GM13976 (cell line): ENCODE results near the gene LMF1.

Source experiments
- DNase-seq: peaks from one replicate; pipeline ENCODE4 v3.0.0; 2012; ENCODE audit warnings: low spot score
- in situ Hi-C: fragments of 300-500 bp; cut with MboI; formaldehyde crosslinking; loops from one replicate; pipeline ENCODE4 v1.12.0; 2022; ENCODE audit warnings: low sequenced_read_pairs, mixed read lengths, inconsistent platforms; ENCODE audit not compliant: unreplicated experiment
- TF ChIP-seq, protein P1 (sequence below): IDR thresholded peaks from 2 replicates; pipeline ENCODE4 v1.5.1; 2012; ENCODE audit warnings: borderline replicate concordance, mild to moderate bottlenecking; ENCODE audit not compliant: insufficient read depth; ENCODE audit errors: extremely low read depth, missing control alignments, control extremely low read depth

LMF1 gene

DNA sequence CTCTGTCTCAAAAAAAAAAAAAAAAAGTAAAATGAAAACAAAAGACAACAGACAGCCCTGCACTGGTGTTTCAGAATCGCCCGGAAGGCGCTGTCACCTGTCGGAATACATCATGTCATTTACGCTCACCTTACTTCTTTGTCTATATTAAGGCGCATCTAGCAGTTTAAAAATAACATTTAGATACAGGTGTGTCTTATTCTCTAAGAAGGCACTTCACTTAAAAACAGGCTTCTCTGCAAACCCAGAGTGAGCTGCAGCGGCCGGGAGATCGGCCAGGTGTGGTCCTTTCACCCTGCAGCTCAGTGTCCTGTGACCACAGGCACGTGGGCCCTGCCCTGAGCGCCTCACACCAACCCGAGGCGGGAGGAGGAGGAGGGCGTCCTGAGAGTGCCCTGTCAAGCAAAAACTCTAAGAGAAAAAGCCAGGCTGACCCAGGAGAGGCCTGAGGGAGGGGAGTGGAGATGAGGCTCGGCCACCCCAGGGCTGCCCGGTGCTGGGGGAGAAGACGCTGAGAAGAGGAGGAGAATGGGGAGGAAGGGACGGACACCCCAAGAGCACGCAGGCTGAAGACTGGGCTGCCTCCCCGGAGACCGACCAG is 3.3 kb upstream of the LMF1 start:
- no peak for DNase-seq
- TF ChIP-seq, protein P1, sequence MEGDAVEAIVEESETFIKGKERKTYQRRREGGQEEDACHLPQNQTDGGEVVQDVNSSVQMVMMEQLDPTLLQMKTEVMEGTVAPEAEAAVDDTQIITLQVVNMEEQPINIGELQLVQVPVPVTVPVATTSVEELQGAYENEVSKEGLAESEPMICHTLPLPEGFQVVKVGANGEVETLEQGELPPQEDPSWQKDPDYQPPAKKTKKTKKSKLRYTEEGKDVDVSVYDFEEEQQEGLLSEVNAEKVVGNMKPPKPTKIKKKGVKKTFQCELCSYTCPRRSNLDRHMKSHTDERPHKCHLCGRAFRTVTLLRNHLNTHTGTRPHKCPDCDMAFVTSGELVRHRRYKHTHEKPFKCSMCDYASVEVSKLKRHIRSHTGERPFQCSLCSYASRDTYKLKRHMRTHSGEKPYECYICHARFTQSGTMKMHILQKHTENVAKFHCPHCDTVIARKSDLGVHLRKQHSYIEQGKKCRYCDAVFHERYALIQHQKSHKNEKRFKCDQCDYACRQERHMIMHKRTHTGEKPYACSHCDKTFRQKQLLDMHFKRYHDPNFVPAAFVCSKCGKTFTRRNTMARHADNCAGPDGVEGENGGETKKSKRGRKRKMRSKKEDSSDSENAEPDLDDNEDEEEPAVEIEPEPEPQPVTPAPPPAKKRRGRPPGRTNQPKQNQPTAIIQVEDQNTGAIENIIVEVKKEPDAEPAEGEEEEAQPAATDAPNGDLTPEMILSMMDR, result no peak
- in situ Hi-C loops, result no loop called here

DNA sequence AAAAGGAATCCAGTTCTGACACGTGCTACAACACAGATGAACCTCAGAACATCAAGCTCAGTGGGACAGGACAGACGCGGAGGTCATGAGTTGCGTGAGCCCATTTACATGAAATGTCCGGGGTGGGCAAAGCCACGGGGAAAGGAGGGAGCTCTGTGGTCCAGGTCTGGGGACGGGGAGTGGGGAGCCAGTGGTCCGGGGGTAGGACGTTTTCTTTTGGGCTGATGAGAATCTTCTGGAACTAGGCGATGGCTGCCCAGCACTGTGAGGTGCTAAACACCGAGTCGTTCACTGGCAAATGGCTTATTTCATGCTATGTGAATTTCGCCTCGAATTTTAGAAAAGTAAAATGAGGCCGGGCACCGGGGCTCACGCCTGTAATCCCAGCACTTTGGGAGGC is 2.6 kb upstream of the LMF1 start:
- in situ Hi-C loops, result no loop called here
- TF ChIP-seq, protein P1, result no peak
- no peak for DNase-seq

DNA sequence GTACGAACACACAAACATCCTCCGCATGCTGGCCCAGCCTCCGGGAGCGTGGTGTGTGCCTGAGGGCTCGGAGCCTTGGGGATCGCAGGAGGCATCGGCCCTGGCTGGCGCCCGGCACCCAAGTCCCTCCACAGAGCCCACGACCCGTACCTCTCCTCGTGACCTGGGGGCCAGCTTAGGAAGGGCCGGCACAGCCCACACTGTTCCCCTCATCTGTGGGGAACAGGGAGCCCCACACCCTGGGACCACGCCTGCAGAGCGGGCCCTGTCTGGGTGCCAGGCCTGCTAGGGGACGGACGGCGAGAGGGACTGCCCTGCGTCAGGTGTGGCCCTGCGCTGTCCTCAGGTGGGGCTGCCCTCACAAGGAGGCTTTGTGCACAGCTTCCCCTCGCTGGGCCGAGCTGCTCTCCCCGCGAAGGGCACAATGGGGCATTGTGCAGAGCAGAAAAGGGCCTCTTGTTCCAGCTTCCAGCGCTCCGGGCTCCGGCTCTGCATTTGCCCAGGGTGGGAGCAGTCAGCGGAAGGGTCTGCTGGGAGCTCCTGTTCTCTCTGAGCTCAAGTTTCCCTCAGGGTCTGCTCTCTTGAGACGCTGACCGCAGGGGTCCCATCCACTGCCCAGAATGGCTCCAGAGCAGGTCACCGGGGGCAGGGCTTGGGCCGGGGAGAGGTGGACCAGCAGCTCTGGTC is 1.7 kb upstream of the LMF1 start:
- TF ChIP-seq, protein P1, result no peak
- DNase-seq, result no peak
- in situ Hi-C loops, result no loop called here

DNA sequence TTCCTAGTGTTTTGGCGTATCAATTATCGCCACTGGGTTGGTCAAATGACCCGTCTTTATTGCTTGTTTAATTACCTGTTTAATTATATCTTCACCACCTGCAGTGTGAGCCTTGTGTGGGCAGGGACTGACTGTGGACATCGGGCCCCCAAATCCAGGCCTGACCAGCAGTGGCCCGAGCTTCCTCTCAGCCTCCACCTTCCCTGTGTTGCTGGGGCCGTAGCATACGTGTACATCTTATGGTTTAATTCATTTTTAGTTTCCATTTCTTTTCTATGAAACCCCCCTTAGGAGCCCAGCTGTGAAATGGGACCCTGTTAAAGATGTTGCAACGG is 1.2 kb upstream of the LMF1 start:
- in situ Hi-C loops, result no loop called here
- TF ChIP-seq, protein P1, result no peak
- no peak for DNase-seq

DNA sequence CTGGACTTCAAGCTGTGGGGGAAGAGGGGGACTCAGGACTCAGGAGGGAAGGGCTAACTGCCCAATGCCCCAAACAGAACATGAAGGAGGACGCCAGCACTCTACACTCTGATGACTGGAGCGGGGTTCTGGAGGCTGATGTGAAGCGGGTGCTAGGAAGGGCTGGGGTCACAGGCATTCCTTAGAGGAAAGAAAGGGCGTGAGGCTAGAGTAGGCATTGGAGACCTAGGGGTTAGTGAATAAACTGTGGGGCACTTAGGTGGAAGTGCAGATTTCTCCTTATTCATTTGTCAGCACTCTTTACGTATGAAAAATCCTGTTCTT is 760 bp upstream of the LMF1 start:
- TF ChIP-seq, protein P1, result no peak
- in situ Hi-C loops, result no loop called here

DNA sequence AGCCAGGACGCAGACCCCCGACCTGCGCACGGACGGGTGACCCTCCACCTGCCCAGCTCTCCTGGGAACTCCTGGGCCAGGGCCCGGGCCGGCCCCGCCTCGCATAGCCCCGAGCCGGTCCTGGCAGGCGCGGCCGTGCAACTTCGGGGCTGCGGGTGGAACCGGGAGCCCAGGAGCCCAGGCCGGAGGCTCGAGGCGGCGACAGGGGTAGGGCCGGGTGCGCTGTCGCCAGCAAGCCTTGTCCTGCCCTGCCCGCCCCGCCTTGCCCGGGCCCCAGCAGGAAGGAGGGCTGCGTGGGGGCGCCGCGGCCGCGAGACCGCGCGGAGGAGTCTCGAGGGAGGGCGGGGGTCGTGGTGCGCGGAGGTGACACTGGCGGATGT is 408 bp downstream of the LMF1 start:
- in situ Hi-C loops, result no loop called here
- no peak for DNase-seq
- TF ChIP-seq, protein P1, result no peak

More for the DNA sequence above, 760 bp upstream of the LMF1 start:
- DNase-seq, result no peak
